Measurements from ENCODE around the gene UBE2N.

UBE2N gene

GRCh38 chr12:93460003-93460402 lies 18.3 kb upstream of the UBE2N start:
- DNase-seq (ENCODE audit: low spot score in 2 of 2) = no peak
- Mint-ChIP-seq H3K4me3 (no peak overlapping the region), H3K4me1 (no peaks in the 10 kb centered on the region), H3K9me3 (no peaks in the 10 kb centered on the region), H3K36me3 (ENCODE audit: insufficient read depth) (peaks cover 2% of the 10 kb centered on the region), H3K27me3 (no peaks in the 10 kb centered on the region), H3K27ac (ENCODE audit: low read depth) (no peak overlapping the region)
- ATAC-seq (replicated peaks; ENCODE audit: extremely low read depth, poor library complexity, severe bottlenecking) = no peak

DNA sequence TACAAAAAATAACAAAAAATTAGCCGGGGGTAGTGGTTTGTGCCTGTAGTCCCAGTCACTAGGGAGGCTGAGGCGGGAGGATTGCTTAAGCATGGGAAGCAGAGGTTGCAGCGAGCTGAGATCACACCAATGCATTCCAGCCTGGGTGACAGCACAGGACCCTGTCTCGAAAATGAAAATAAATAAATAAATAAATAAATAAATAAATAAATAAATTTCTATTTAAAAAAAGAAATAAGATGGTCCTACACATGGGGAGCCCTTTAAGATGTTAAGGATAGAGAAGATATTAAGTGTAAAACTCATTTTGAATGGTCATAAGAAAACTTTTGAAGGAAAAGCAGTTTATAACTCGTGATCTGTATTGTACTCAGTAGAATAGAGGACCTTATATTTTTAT lies 17.4 kb upstream of the UBE2N start:
- no peaks in the 10 kb centered on the region for H3K9me3 Mint-ChIP-seq
- peaks cover 2% of the 10 kb centered on the region for H3K36me3 Mint-ChIP-seq (ENCODE audit: insufficient read depth)
- no peak overlapping the region for H3K4me3 Mint-ChIP-seq
- peaks cover 4% of the 10 kb centered on the region for H3K27me3 Mint-ChIP-seq
- DNase-seq (ENCODE audit: low spot score in 2 of 2) (no peak), ATAC-seq (replicated peaks; ENCODE audit: extremely low read depth, poor library complexity, severe bottlenecking) (no peak)
- H3K4me1 Mint-ChIP-seq = no peaks in the 10 kb centered on the region
- H3K27ac Mint-ChIP-seq (ENCODE audit: low read depth) = no peak overlapping the region

DNA sequence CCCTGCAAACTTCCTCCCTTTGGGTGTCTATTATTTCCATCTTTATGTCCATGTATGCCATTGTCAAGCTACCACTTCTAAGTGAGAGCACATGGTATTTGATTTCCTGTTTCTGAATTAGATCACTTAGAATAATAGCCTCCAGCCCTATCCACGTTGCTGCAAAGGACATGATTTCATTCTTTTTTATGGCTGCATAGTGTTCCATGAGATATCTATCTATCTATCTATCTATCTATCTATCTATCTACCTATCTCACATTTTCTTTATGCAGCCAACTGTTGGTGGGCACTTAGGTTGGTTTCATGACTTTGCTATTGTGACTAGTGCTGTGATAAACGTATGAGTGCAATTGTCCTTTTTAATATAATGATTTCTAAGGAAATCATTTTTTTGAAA lies 14.3 kb upstream of the UBE2N start:
- no peak for ATAC-seq (replicated peaks; ENCODE audit: extremely low read depth, poor library complexity, severe bottlenecking)
- H3K27me3 Mint-ChIP-seq = peaks cover 9% of the 10 kb centered on the region
- H3K4me3 Mint-ChIP-seq = no peak overlapping the region
- H3K9me3 Mint-ChIP-seq = no peaks in the 10 kb centered on the region
- H3K4me1 Mint-ChIP-seq = no peaks in the 10 kb centered on the region
- H3K27ac Mint-ChIP-seq (ENCODE audit: low read depth) = no peak overlapping the region
- DNase-seq (ENCODE audit: low spot score in 2 of 2) = no peak
- H3K36me3 Mint-ChIP-seq (ENCODE audit: insufficient read depth) = no peaks in the 10 kb centered on the region

- no peak for ATAC-seq (replicated peaks; ENCODE audit: extremely low read depth, poor library complexity, severe bottlenecking)
- H3K36me3 Mint-ChIP-seq (ENCODE audit: insufficient read depth) = no peaks in the 10 kb centered on the region
- no peak overlapping the region for H3K4me3 Mint-ChIP-seq
- no peaks in the 10 kb centered on the region for H3K4me1 Mint-ChIP-seq
- no peak overlapping the region for H3K27ac Mint-ChIP-seq (ENCODE audit: low read depth)
- DNase-seq (ENCODE audit: low spot score in 2 of 2) = no peak
- H3K27me3 Mint-ChIP-seq = peaks cover 9% of the 10 kb centered on the region
- H3K9me3 Mint-ChIP-seq = no peaks in the 10 kb centered on the region
Measured at GRCh38 chr12:93453633-93454032, 11.9 kb upstream of the UBE2N start.

DNA sequence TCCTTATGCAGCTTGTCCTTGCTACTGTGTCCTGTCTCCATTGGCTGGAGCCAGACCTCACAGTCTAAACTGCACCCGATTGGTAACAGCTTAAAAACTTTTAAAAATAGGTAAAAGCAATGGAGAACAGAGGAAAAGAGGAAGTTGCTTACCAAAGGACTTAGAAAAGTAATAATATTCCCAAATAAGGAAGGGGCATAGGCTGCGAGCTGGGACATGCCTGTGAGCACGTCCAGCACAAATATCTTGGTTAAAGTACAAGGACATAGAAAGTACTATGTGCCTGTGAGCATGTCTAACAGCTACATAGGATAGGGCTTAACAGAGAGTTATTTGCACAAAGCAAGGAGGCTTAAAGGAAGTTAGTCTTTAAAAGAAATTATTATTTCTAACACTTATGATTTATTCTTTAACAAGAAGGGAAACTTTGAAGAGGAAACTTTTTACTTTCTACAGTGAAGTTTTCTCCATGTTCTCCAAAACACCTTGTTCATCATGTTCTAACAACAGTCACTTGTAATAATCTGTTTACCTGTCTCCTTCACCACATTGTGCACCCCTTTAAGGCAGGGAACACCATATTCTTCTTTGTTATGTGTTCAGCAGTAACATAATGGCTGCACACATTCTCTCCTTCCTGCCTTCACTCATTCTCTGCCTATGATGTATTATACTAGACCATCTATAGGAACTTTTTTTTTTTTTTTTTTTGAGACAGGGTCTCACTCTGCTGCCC lies 9.8 kb upstream of the UBE2N start:
- H3K9me3 Mint-ChIP-seq = no peaks in the 10 kb centered on the region
- H3K27me3 Mint-ChIP-seq = peaks cover 9% of the 10 kb centered on the region
- no peaks in the 10 kb centered on the region for H3K4me1 Mint-ChIP-seq
- ATAC-seq (replicated peaks; ENCODE audit: extremely low read depth, poor library complexity, severe bottlenecking) (no peak), DNase-seq (ENCODE audit: low spot score in 2 of 2) (no peak)
- no peak overlapping the region for H3K4me3 Mint-ChIP-seq
- no peaks in the 10 kb centered on the region for H3K36me3 Mint-ChIP-seq (ENCODE audit: insufficient read depth)
- H3K27ac Mint-ChIP-seq (ENCODE audit: low read depth) = no peak overlapping the region

GRCh38 chr12:93449277-93449676 lies 7.5 kb upstream of the UBE2N start:
- no peaks in the 10 kb centered on the region for H3K4me1 Mint-ChIP-seq
- DNase-seq (ENCODE audit: low spot score in 2 of 2) (no peak), ATAC-seq (replicated peaks; ENCODE audit: extremely low read depth, poor library complexity, severe bottlenecking) (no peak)
- peaks cover 6% of the 10 kb centered on the region for H3K27me3 Mint-ChIP-seq
- no peaks in the 10 kb centered on the region for H3K9me3 Mint-ChIP-seq
- H3K4me3 Mint-ChIP-seq = no peak overlapping the region
- no peak overlapping the region for H3K27ac Mint-ChIP-seq (ENCODE audit: low read depth)
- H3K36me3 Mint-ChIP-seq (ENCODE audit: insufficient read depth) = no peaks in the 10 kb centered on the region

- no peaks in the 10 kb centered on the region for H3K9me3 Mint-ChIP-seq
- H3K4me1 Mint-ChIP-seq = no peaks in the 10 kb centered on the region
- H3K27me3 Mint-ChIP-seq = peaks cover 1% of the 10 kb centered on the region
- H3K36me3 Mint-ChIP-seq (ENCODE audit: insufficient read depth) = no peaks in the 10 kb centered on the region
- ATAC-seq (replicated peaks; ENCODE audit: extremely low read depth, poor library complexity, severe bottlenecking) (no peak), DNase-seq (ENCODE audit: low spot score in 2 of 2) (no peak)
- no peak overlapping the region for H3K4me3 Mint-ChIP-seq
- no peak overlapping the region for H3K27ac Mint-ChIP-seq (ENCODE audit: low read depth)
Measured at GRCh38 chr12:93448796-93449195, 7.0 kb upstream of the UBE2N start.

DNA sequence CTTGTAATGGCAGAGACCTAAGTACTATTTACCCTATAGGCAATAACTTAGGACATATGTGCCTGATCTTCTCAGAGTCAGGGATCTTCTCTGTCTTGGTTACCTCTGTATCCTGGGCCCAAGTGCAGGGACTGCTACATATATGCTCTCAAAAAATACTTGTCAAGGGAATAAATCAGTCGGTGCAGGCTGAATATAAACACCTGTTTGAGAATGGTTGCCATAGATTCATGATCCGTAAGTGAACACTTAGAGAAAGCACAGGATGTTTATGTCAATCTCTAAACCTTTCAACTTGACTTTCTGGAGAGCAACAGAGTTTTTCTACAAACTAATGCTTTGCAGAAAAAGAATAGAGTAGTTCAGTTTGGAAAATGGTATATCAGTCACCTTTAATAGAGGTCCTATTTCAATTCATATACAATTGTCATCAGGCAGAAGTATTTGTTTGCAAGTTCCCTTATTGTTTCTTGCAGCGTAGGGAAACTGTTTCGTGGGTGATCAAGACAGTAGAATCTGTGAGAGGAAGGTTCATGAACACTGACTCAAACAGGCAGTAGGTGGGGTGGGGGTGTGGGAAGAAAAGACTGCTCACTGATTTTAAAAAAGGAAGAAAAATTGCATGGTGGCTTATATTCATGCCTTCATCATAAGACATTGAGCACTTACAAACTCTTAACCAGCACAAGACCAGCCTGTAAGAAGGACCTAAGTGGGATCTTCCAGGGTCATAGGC lies 6.0 kb upstream of the UBE2N start:
- Mint-ChIP-seq H3K27me3 (no peaks in the 10 kb centered on the region), H3K36me3 (ENCODE audit: insufficient read depth) (no peaks in the 10 kb centered on the region), H3K4me3 (no peak overlapping the region), H3K27ac (ENCODE audit: low read depth) (no peak overlapping the region), H3K4me1 (peaks cover 3% of the 10 kb centered on the region), H3K9me3 (no peaks in the 10 kb centered on the region)
- ATAC-seq (replicated peaks; ENCODE audit: extremely low read depth, poor library complexity, severe bottlenecking) = no peak
- no peak for DNase-seq (ENCODE audit: low spot score in 2 of 2)

DNA sequence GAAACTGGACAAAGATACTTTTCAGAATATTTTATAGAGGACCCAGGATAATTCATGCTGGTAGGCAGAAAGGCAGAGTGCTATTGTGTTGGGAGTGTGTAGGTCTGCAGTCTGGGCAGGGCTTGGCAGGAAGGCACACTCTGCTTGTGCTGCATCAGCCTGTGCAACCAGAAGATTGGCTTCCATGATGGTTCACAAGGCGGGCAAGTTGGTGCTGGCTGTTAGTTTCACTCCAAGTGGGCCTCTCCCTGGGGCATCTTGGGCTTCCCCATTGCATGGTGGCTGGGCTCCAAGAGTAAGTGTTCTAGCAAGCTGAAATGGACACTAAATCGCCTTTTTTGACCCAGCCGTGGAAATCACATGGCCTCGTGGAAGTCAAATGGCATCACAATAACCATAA lies 1.8 kb upstream of the UBE2N start:
- peaks cover 31% of the 10 kb centered on the region for H3K4me1 Mint-ChIP-seq
- H3K9me3 Mint-ChIP-seq = no peaks in the 10 kb centered on the region
- no peak overlapping the region for H3K4me3 Mint-ChIP-seq
- peaks cover 12% of the 10 kb centered on the region for H3K36me3 Mint-ChIP-seq (ENCODE audit: insufficient read depth)
- ATAC-seq (replicated peaks; ENCODE audit: extremely low read depth, poor library complexity, severe bottlenecking) = no peak
- no peak overlapping the region for H3K27ac Mint-ChIP-seq (ENCODE audit: low read depth)
- H3K27me3 Mint-ChIP-seq = no peaks in the 10 kb centered on the region
- DNase-seq (ENCODE audit: low spot score in 2 of 2) = no peak

- ATAC-seq (replicated peaks; ENCODE audit: extremely low read depth, poor library complexity, severe bottlenecking) (no peak), DNase-seq (ENCODE audit: low spot score in 2 of 2) (no peak)
- Mint-ChIP-seq H3K4me3 (peak overlapping the region; percentile 95), H3K9me3 (no peaks in the 10 kb centered on the region), H3K36me3 (ENCODE audit: insufficient read depth) (peaks cover 12% of the 10 kb centered on the region), H3K27ac (ENCODE audit: low read depth) (peak overlapping the region; percentile 96), H3K4me1 (peaks cover 40% of the 10 kb centered on the region), H3K27me3 (no peaks in the 10 kb centered on the region)
Measured at GRCh38 chr12:93442411-93443340, 929 bp upstream of the UBE2N start.

DNA sequence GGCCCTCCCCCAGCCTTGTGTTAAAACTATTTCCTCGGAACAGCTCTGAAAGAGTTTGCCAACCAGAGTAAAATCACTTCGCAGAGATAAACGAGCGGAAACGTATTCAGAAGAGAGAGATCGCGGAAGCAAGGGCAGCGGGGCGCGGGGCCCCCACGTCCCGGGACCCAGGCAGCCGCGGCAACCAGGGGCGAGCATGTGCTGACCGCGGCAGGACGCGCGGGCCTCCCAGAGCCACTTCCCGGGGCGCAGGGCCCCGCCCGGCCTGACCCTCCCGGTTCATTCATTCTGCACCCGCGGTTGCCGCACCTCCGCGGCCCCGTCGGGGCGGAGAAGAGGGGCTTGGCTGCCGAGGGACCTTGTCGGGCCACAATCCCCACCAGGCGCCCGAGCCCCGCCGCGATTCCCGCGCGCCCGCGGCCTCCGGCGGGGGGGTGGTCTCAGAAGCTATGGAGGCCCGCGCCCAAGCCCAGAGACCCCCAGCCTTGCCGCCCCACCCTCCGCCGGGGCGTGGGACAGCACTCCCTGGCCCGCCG lies 598 bp downstream of the UBE2N start:
- Mint-ChIP-seq H3K27ac (ENCODE audit: low read depth) (peak overlapping the region; percentile 96), H3K4me3 (peak overlapping the region; percentile 96), H3K9me3 (no peaks in the 10 kb centered on the region), H3K27me3 (no peaks in the 10 kb centered on the region), H3K4me1 (peaks cover 56% of the 10 kb centered on the region), H3K36me3 (ENCODE audit: insufficient read depth) (peaks cover 14% of the 10 kb centered on the region)
- ATAC-seq (replicated peaks; ENCODE audit: extremely low read depth, poor library complexity, severe bottlenecking) (peak; percentile 7), DNase-seq (ENCODE audit: low spot score in 2 of 2) (peak; percentile 11 to 25)

DNA sequence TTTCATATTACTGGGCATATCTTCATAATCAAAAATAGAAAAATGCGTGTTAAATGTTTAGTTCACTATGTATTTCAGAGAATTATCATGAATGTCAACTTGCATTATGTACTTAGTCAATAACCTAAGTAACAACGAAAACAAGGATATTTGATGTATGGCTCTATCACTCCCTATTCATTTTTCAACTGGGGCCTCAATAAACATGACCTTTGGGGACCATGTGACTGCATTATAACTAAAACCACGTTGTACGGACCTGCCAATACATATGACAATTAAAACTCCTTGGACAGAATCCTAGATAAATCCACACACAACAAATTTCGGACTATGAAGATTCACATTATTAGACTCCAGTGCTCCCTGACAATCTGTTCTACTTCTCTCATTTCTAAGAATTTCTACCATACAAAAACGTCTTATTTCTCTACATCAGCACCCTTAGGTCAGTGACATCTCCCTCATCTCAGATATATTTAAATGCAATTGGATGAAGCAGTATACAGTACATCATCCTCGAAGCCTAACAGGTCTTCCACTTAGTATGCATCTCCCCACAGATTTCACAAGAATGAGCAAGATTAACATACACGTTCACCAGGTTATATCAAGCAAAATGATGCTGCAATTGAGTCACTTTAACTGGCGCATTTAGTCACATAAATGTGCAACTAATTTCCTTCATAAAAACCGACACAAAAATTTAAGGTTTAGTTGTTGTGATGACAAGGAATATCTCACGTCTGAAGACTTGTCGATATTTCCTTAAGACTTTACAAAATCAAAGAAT lies 1.5 kb downstream of the UBE2N start:
- H3K27me3 Mint-ChIP-seq = no peaks in the 10 kb centered on the region
- DNase-seq (ENCODE audit: low spot score in 2 of 2) (no peak), ATAC-seq (replicated peaks; ENCODE audit: extremely low read depth, poor library complexity, severe bottlenecking) (no peak)
- H3K4me1 Mint-ChIP-seq = peaks cover 58% of the 10 kb centered on the region
- H3K36me3 Mint-ChIP-seq (ENCODE audit: insufficient read depth) = peaks cover 16% of the 10 kb centered on the region
- H3K27ac Mint-ChIP-seq (ENCODE audit: low read depth) = peak overlapping the region; percentile 95
- H3K4me3 Mint-ChIP-seq = peak overlapping the region; percentile 96
- H3K9me3 Mint-ChIP-seq = no peaks in the 10 kb centered on the region
